GM12878 (cell line): ENCODE results near the gene TBXAS1. TPM values are rescaled to one million over a fixed set of nuclear protein-coding genes. Genes with fewer than 3 reads are reported as not detected.

Experiments used
- ATAC-seq: fragments of 200-7000 bp; cut with Tn5 transposase; 3 replicates; pipeline ENCODE4 v1.9.1; 2020; ENCODE audit warnings: mild to moderate bottlenecking, moderate library complexity
- BruUV-seq: library from RNA; stranded (reverse); fragments of 400-500 nt; replicated peaks from 2 replicates; lab custom pipeline; 2021; lab: Mats Ljungman, UMichigan
- CTCF ChIA-PET: fragments of 300-600 bp; sonication (Branson Sonifier 250); formaldehyde crosslinking; extraction: SDS; loops from one replicate; lab custom pipeline; 2021; ENCODE audit warnings: inconsistent platforms; lab: Yijun Ruan, JAX
- POLR2A ChIA-PET: fragments of 350-600 bp; formaldehyde crosslinking; extraction: SDS; loops from one replicate; lab custom pipeline; 2021; ENCODE audit warnings: inconsistent platforms; lab: Charles Lee
- RAD21 ChIA-PET: fragments of 300-600 bp; sonication (Branson Sonifier 250); formaldehyde crosslinking; loops from one replicate; lab custom pipeline; 2023; ENCODE audit warnings: antibody characterized with exemption; ENCODE audit not compliant: unreplicated experiment; lab: Charles Lee
- SMC1A ChIA-PET: fragments of 300-600 bp; sonication (Branson Sonifier 250); formaldehyde crosslinking; loops from one replicate; lab custom pipeline; 2023; ENCODE audit not compliant: unreplicated experiment, uncharacterized antibody; lab: Charles Lee
- DNase-seq: peaks from one replicate; pipeline ENCODE4 v3.0.0-alpha.2; 2011; ENCODE audit warnings: low read depth, low spot score
- FAIRE-seq: peaks from 3 replicates; lab custom pipeline; 2011; peaks lifted over from hg19 to GRCh38; lab: Jason Lieb, UNC
- H2AFZ ChIP-seq: 2 replicates; pipeline ENCODE4 v1.6.0; 2011; ENCODE audit warnings: low read depth, low read length, control low read depth; ENCODE audit not compliant: control insufficient read depth
- H3K27ac ChIP-seq: 2 replicates; pipeline ENCODE4 v1.5.1; 2011; ENCODE audit warnings: control low read depth; ENCODE audit not compliant: control insufficient read depth, insufficient read depth
- H3K27me3 ChIP-seq, 2 experiments: replicated peaks in 1 of 2; 2 replicates each; pipeline versions ENCODE4 v1.6.0 to v1.6.1; 2011; ENCODE audit warnings: low read length in 1 of 2; ENCODE audit not compliant: control insufficient read depth in 2 of 2, insufficient read depth in 2 of 2
- H3K36me3 ChIP-seq, 2 experiments: 2 replicates each; pipeline ENCODE4 v1.5.1; 2011; ENCODE audit warnings: low read length in 1 of 2; ENCODE audit not compliant: control insufficient read depth in 2 of 2, insufficient read depth in 2 of 2
- H3K4me1 ChIP-seq: 2 replicates; pipeline ENCODE4 v1.6.1; 2011; ENCODE audit warnings: mild to moderate bottlenecking, low read length, moderate library complexity, mixed read lengths; ENCODE audit not compliant: control insufficient read depth, insufficient read depth
- H3K4me2 ChIP-seq: 2 replicates; pipeline ENCODE4 v1.6.0; 2011; ENCODE audit warnings: control low read depth; ENCODE audit not compliant: control insufficient read depth, insufficient read depth
- H3K4me3 ChIP-seq: fragments of 200-600 bp; sonication (generic); 2 replicates; pipeline ENCODE4 v1.5.1; 2016
- H3K79me2 ChIP-seq: 2 replicates; pipeline ENCODE4 v1.6.0; 2011; ENCODE audit warnings: low read length; ENCODE audit not compliant: control insufficient read depth, insufficient read depth
- H3K9ac ChIP-seq: 2 replicates; pipeline ENCODE4 v1.8.0; 2011; ENCODE audit warnings: low read length, control low read depth, mixed read lengths; ENCODE audit not compliant: control insufficient read depth, insufficient read depth
- H3K9me3 ChIP-seq: replicated peaks from 3 replicates; pipeline ENCODE4 v1.5.1; 2011; ENCODE audit warnings: mild to moderate bottlenecking, low read length; ENCODE audit not compliant: control insufficient read depth, insufficient read depth
- H4K20me1 ChIP-seq: 2 replicates; pipeline ENCODE4 v1.6.0; 2011; ENCODE audit not compliant: control insufficient read depth, insufficient read depth
- EP300 ChIP-seq, 2 experiments: fragments of 150-350 bp in 1 of 2; IDR thresholded peaks; 2 replicates each; pipeline ENCODE4 v1.6.1; 2011 to 2012; ENCODE audit warnings: low read depth in 2 of 2, low read length in 2 of 2, borderline replicate concordance in 1 of 2, improper control_type of control experiment in 1 of 2, inconsistent platforms in 1 of 2; ENCODE audit not compliant: control insufficient read depth in 1 of 2
- LARP7 ChIP-seq: fragments of 450-650 bp; IDR thresholded peaks from 2 replicates; pipeline ENCODE4 v1.6.1; 2017; ENCODE audit warnings: mild to moderate bottlenecking
- MEF2A ChIP-seq: IDR thresholded peaks from 2 replicates; pipeline ENCODE4 v1.6.1; 2011; ENCODE audit warnings: low read depth, mild to moderate bottlenecking, low read length, moderate library complexity; ENCODE audit not compliant: insufficient read depth
- MYB ChIP-seq: fragments of 150-350 bp; IDR thresholded peaks from 2 replicates; pipeline ENCODE4 v1.6.1; 2014; ENCODE audit warnings: mild to moderate bottlenecking, low read depth, low read length, borderline replicate concordance
- SIN3A ChIP-seq: IDR thresholded peaks from 2 replicates; pipeline ENCODE4 v1.6.1; 2012; ENCODE audit warnings: low read depth, low read length, improper control_type of control experiment
- ZZZ3 ChIP-seq: IDR thresholded peaks from 2 replicates; pipeline ENCODE4 v1.6.1; 2011; ENCODE audit warnings: low read depth; ENCODE audit not compliant: control insufficient read depth, insufficient read length
- WGBS: methylation state at CpG from one replicate; pipeline ENCODE4 v1.1.6; 2016; ENCODE audit warnings: low lambda C conversion rate; ENCODE audit not compliant: insufficient replicate concordance, insufficient coverage; ENCODE audit errors: missing lambda C conversion rate; 5-methylcytosine and 5-hydroxymethylcytosine counted together
- in situ Hi-C: fragments of 300-500 bp; cut with MboI; formaldehyde crosslinking; loops from 9 replicates; pipeline ENCODE4 v1.14.3; 2018; ENCODE audit warnings: mixed read lengths
- intact Hi-C: fragments of 100-400 bp; cut with micrococcal nuclease; formaldehyde crosslinking; loops from one replicate; pipeline ENCODE4 v1.14.2; 2022; ENCODE audit not compliant: unreplicated experiment
- polyA plus RNA-seq, 11 experiments: library from polyadenylated mRNA; depleted of rRNA in 4 of 11; unstranded in 6 of 11; stranded (reverse) in 5 of 11; fragments of >200 nt; fragmentation: Nextera tagmentation in 4 of 11; fragmentation: Illumina TruSeq in 1 of 11; extraction: Ambion mirVana in 4 of 11; extraction: Trizol in 1 of 11; gene quantifications; 1 replicate in 1 of 11; 2 replicates in 10 of 11; pipeline versions ENCODE4 v1.2.1 to v1.2.3, GENCODE V29; 2011 to 2016; ENCODE audit warnings: inconsistent platforms in 2 of 11, missing spikeins in 2 of 11, low read depth in 1 of 11
- total RNA-seq, 4 experiments: library from RNA; depleted of rRNA in 3 of 4; stranded (reverse); fragments of >200 nt in 3 of 4; fragmentation: Illumina TruSeq in 1 of 4; extraction: Trizol in 1 of 4; gene quantifications; 2 replicates each; pipeline versions ENCODE4 v1.2.1 to v1.2.3, GENCODE V29; 2013 to 2021

Gene TBXAS1
- total and polyA plus RNA-seq, 10 of the 15 experiments (the other 5 are each of a cell fraction or from before 2014, with no cell fraction given): 1.5 to 32.7 (median 16.3) TPM

- TF ChIP-seq ZZZ3: no peak
- no peak for TF ChIP-seq SIN3A
- TF ChIP-seq MEF2A: no peak
- no peak for TF ChIP-seq EP300 (IDR thresholded peaks at IDR 0.05; ENCODE audit: borderline replicate concordance in 1 of 2, control insufficient read depth in 1 of 2, low read depth in 2 of 2, low read length in 2 of 2)
- no peak for TF ChIP-seq LARP7
- TF ChIP-seq MYB: no peak
- WGBS: 84% methylated on average over 6 of the region's 6 CpGs
- Histone ChIP-seq H3K9me3 (no peaks in the 10 kb centered on the region), H3K4me1 (no peaks in the 10 kb centered on the region), H3K27me3 (no peaks in the 10 kb centered on the region), H3K79me2 (no peaks in the 10 kb centered on the region), H3K4me3 (no peak overlapping the region), H3K36me3 (no peaks in the 10 kb centered on the region), H3K27ac (no peak overlapping the region), H3K4me2 (no peak overlapping the region), H2AFZ (no peak overlapping the region), H3K9ac (no peak overlapping the region), H4K20me1 (no peaks in the 10 kb centered on the region)
- no TSS peak for BruUV-seq
- CTCF ChIA-PET: interaction anchor here (1.0 to 10.2 kb wide), 4 partner anchors 227 to 398 kb away, joined by 3 to 225 read pairs (median 28); no protein-coding TSS in a partner anchor
- intact Hi-C loops: no loop called here
- DNase-seq (no peak), FAIRE-seq (no peak), ATAC-seq (no peak)
- RAD21 ChIA-PET: interaction anchor here (0.7 to 10.0 kb wide), 3 partner anchors 171 to 353 kb away, joined by 3 to 135 read pairs (median 3); no protein-coding TSS in a partner anchor
- POLR2A ChIA-PET: no interaction called here
- in situ Hi-C loops: no loop called here
- SMC1A ChIA-PET: interaction anchor here (3.1 to 10.9 kb wide), 2 partner anchors 353 to 397 kb away, joined by 11 to 121 read pairs; no protein-coding TSS in a partner anchor
Observed at GRCh38 chr7:139999516-139999915, 170.5 kb downstream of the TBXAS1 start.
